Bone marrow (tissue), 2 donors: ENCODE data around the gene PTOV1.

Experiments
- DNase-seq, 2 donors: peaks; one replicate each; lab custom pipeline; 2025; lab: John Stamatoyannopoulos, UW

Gene PTOV1

DNA sequence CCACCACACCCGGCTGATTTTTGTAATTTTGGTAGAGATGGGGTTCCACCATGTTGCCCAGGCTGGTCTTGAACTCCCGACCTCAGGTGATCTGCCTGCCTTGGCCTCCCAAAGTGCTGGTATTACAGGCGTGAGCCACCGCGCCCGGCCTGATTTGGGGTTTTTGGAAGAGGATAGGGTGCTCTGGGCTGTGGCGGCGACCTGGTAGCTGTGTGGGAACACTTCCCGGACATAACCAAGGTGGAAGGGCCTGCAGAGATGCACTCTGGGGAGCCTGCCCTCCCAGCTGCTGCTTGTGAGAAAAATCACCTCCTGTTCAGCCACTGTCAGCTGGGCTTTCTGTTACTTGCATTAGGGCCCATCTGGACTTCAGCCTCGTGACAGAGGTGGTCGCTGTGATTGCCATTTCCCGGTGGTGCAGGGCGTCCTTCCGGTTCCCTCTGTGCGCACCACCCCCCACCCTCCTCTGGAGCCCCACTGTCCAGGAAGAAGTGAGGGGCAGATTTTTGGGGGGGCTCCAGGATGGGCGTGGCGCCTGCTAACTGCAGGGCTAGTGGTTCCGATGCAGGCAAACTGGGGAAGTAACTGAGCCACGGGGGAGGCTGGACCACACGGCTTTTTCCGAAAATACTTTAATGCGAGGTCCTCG, 38.2 kb downstream of the PTOV1 start:
- no peak for DNase-seq

DNA sequence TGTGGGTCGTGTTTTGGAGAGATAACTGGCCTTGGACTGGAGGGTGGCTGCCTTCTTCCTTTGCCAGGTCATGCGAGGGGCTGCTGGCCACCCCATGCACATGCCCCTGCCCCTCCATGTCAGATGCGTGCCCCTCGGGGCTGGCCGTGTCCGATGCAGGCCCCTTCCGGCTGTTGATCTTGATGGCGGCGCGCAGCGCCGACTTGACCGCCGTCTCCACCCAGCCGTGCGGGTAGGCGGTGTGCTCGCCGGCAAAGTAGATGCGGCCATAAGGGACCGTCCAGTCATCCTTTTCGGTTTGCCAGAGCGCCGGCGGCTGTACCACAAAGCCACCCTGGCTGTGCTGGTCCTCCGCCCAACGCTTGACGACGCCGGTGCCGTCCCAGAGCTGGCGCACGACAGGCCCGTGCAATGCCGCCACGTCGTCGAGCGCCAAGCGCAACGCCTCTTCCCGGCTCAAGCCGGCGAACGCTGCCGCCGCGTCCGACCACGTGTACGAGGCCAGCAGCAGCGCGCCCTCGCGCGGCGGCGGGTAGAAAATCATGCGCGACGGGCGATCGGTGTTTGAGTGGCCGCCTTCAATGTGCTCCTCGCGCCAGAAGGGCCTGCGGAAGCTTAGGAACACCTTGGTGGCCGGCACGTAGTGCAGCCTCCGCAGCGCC, 38.9 kb downstream of the PTOV1 start:
- peak in 1 of 2 donors; percentile 51 for DNase-seq

DNA sequence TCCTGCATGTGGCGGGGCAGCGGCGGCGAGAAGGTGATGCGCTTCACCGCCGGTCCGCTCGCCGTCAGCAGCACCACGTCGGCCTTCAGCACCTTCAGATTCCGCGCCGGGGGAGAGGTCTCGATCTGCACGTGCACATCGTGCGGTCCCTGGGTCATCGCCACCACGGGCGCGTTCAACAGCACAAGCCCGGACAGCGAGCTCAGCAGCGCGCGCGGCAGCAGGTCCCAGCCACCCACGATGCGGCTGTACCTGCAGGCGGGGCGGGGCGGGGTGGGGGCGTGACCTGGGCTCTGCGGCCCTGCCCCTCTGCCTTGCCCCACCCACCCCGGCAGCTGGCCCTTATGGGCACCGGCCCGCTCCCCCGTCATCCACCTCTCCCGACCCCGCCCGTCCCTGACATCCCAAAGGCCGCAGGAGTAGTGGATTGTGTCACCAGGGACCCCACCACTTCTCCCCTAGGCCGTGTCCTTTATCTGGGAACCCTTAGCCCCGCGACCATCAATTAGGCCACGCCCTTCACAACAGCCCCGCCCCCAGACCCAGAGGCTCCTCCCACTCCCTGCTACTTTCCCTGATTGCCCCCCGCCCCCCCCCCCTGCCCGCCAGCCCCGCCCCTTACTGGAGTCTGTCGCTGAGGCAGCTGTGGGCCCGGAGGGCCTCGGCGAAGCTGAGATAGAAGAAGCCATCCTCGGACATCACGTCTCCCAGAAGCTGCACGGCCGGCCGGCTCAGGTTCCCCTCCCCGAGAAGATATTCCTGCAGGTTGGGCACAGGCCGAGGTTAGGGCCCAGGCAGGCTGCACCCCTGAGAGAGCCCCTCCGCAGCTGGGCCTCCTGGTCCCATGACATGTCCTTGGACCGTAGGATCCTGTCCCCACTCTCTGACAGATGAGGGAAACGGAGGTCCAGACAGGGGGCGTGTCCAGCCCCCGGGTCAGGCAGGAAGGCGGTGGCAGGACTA, 39.7 kb downstream of the PTOV1 start:
- peak in 1 of 2 donors; percentile 51 for DNase-seq

DNA sequence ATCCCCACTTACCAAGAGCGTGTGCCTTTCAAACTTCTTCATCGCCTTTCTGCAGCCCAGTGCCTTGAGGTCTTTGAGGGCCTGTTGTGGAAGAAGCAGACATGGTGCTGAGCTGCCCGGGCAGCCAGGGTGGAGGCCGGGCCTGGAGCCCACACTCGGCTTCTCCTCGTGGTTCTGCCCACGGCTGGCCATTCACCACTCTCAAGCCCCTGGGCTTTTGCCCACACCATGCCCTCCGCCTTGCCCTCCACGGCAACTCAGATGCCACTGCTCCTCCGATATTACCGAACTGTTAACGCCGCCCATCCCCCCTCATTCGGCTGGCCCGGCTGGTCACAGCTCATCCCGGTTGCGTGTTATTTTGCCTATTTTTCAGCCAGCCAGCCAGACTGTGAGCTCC, 40.4 kb downstream of the PTOV1 start:
- DNase-seq: no peak

DNA sequence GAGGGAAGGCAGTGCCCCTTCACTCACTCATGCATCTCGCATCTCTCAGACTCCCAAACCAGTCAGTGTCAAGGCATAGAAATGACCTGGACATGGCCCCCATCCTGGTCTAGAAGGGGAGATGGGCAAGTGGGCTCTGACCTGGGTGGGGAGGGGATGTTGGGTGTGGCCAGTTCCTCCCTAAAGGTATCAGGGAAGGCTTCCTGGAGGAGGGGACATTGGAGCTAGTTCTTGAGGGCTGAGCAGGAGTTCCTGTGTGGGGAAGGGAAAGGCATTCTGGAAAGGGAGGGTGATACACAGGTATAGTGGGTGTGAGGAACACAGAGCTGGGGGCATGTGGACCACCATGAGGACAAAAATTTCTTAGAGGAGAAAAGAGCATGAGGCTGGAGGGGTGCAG, 41.8 kb downstream of the PTOV1 start:
- DNase-seq: no peak

DNA sequence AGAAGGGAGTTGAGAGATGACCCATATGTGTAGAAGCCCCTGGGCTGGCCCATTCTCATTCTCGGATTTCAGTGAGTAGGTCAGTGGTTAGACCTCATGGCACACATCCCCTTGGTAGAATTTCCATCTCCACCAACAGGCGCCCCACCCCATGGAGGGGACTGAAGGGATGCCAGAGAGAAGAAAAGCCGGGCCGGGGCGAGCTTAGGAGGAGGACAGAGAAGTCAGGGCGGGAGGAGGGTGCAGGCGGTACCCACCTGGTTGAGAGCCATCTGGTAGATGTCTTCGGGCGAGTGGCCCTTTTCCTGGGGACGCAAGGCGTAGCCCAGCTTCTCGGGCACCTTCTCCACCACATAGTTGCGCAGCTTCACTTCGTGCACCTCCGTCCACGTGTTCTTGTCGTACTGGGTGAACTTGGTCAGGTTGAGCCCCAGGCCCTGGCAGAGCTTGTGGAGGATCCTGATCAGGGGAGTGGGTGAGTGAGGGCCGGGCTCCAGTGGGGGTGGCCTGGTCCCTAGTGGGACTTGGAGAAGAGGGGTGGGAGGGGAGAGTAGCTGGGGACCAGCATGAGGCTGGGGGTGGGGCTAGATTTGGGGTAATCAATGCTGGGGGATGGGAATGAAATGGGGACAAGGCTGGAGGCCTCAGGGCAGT, 43.2 kb downstream of the PTOV1 start:
- DNase-seq: no peak

DNA sequence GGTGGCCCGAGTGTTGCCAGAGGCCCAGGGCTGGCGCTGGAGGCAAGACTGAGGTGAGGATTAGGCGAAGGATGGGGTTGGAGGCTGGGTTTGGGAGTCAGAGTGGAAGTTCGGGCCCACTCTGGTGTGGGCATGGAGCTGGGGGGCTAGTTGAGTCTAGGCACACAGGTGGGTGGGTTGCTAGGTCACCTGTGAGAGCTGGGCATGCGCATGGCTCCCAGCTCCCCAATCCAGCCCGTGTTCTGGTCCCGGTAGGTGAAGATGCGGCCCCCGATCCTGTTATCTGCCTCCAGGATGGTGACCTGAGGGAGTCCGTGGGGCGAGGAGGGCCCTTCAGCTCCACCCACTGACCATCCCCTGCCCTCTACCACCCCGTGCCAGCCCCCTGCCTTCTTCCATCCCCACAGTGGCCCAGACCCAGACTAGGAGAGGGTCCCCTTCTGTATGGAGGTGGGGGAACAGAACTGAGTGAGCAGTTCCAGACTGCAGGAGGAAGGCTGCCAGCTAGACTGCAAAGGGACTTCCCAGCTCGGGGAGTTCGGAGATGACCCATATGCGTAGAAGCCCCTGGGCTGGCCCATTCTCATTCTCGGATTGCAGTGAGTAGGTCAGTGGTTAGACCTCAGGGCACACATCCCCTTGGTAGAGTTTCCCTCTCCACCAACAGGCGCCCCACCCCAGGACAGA, 44.1 kb downstream of the PTOV1 start:
- no peak for DNase-seq

DNA sequence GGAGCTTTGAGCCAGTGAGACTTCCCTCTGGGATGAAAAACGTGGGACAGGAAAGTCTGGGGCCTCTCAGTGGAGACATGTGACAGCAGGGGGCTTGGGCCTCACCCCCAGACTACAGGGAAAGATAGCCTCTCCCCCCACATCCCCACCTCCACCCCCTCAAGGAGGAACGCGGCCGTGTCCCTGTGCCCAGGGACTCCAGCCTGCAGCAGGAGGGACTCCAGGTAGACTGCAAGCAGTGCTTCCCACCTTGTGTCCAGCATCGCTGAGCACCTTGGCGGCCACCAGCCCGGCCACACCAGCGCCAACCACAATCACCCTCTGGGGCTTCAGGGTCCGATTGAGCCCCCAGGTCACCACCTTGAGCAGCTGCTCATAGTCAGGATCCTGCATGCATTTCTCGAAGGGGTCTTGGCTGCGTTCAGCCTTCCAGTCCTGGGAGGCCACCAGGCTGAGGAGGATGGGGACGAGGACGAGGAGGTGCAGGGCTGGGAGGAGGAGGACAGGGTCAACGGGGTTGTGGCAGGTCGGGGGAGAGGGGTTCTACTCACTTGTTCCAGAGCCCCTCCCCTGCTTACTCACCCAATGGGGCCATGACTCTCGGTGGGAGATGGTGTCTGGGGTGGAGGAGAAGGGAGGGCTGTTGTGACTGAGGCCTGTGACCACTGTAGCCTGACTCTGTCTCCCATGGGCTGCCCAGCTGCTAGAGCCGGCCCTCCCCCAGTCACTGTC, 44.8 kb downstream of the PTOV1 start:
- DNase-seq: no peak

DNA sequence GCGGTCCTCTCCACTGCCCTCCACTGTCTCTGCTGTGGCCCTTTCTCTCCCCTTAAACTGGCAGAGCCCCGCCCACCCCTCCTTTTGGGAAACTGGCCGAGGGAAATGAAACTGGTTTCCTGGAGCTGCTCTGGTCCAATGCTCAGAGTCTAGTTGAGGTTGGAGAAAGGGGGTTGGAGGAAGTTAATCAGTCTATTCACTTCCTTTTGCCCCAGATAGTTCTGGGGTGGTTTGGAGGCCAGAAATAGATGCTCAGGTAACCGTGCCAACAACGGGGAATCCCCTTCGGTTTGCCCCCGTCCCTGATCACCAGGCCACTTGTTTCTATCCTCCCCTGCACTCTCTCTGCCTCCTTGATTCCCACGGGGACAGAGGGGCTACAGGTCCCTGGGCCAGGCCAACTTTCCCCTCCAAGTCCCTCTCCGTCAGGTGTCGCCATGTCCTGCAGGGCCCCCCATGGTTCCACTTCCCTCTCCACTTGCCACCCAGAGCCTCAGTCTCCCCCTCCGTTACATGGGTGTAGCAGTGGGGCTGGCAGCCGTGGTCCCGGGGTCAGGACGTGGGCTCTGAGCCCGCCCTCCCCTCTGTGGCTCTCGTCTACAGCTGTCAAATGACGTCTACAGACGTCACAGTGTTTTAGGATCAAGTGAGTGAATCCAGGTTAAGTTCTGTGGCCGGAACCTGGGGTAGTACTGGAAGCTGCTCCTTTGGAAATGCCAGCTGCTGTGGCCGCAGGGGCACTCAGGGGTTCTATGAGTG, 46.1 kb downstream of the PTOV1 start, which contains the start of gene IL4I1:
Gene IL4I1 (minus strand): TSS at position 25 of the 759 bp plus-strand sequence. CDS start 727 bp downstream, outside the sequence.
- peak; percentile 71 to 75 for DNase-seq

DNA sequence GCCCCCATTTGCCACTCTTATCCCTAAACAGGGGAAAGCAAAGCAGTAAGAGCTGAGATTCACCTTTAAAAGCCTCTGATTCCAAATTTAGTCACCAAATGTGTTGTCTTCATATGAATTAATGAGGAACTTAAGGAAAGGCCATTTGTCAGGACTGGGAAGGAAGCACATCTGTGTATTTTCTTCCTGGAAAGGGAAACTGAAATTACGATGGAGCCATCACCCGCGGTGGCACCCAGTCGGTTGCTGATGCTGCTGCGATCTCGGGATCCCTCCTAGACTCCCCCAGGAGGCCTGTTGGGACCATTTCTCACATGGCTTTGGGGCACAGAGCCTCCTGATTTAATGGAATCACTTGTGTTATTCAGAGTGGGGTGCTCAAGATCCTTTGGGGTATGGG, 53.2 kb downstream of the PTOV1 start:
- no peak for DNase-seq

DNA sequence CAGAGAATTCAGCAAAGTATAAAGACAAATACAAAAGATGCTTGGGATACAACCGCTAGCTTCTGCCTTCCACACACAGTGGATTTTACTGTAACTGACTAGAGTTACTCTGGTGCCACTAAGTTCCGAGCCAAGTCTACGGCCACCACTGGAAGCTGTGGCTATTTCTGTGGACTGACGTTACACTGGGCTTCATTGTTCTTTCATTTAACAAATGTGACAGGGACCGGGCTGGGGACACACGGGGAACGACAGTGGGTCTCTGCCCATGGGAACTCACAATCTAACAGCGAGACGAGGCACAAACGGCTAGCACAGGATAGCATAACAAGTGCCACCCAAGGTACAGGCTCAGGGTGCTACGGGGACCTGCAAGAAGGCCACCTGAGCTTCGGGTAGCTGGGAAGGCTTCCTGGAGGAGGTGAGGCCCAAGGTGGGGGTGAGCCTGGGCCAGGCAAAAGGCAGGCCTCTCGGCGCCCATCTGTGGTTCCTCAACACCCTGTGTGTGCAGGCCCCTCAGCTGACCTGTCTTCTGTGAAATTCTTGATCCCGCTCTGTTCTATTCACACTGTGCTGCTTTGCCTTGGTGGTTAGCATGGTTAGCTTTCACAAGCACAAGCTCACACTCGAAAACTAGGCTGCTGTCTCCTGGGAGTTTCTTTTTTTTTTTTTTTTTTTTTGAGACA, 56.1 kb downstream of the PTOV1 start:
- no peak for DNase-seq

DNA sequence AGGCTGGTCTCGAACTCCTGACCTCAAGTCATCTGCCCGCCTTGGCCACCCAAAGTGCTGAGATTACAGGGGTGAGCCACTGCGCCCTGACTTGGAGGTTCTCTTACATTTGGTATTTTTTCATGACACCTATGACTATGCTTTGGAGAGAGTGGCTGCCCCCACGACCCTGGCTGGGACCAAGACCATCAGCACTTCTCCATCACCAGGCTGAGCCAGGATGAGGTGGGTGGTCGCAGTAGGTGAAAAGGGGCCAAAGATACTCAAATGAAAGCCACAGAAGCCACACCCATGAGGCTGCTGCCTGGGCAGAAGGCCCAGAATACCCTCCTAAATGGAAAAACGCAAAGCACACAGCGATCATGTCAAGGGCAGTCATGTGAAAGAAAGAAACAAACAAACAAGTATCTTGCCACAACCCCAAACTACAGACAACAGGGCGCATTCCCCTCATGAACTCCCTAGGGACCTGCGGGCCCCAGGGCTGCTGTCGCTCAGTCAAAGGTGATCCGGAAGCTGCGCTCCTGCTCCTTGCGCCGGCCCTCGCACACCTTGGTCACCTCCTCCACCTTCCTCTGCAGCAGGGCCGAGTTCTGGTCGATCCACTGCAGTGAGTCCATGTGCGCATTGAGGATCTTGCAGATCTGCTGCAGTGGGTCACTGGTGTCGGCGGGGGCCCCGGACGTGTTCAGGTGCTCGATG, 56.9 kb downstream of the PTOV1 start:
- no peak for DNase-seq

DNA sequence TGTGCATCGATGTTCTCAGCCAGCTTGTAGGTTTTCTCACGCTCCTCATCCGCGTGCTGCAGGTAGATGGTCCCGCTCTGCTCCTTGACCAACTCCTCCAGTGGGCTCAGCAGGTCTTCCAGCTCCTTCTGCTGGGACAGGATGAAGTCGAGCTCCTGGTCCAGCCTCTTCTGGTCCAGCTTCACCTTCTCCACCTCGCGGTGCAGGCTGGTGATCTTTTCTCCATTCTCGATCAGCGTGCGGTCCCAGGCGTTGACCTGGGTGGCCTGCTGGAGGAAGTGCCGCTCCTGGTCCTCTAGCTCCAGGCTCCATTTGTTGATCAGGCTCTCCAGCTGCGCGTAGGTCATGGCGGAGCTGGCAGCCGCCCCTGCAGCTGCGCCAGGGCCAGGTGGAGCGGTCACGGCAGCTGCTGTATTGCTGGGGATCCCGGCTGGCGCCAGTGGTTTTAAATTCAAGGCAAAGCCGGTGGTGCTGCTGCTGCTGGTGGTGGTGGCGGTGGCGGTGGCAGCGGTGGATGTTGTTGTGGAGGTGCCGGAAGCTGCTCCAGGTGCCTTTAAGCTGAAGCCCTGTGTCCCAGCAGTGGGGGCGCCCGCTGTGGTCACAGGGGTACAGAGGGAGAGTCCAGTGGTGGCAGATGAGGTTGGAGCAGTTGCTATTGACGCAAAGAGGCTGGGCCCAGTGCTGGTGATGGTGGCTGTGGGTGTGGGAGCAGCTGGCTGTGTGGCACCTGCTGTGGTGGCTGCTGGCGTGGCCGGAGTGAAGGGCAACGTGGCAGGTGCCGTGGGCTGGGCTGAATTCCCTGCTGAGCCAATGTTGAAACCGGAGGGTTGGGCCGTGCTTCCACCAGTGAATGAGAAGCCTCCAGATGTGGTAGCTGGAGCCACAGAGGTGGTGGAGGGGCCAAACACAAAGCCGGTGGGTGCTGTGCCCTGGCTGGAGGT, 57.8 kb downstream of the PTOV1 start:
- no peak for DNase-seq

DNA sequence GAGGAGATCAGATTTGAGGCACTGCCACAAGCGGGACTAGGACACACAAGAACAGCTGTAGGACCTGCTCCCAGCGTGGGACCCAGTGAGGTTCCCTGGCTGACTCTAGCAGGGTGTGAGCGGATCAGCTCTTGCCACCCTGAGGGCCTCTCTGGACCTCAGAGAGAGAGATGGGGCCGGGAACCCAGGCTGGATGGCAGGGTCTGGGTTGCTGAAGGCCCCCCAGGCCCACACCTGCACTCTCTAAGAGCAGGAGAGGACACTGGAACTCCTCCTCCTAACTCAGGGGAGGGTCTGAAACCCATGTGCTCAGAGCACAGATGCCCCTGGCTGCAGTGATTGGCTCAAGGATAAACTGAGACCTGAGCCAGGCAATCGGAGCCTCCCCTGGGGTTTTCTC, 59.2 kb downstream of the PTOV1 start:
- DNase-seq: no peak
